HepG2 (cell line): ENCODE data around the gene CCDC142. TPM values are rescaled to one million over a fixed set of nuclear protein-coding genes. Genes with fewer than 3 reads are reported as not detected.

Experiments used
- AGO1 ChIP-seq: fragments of 200-400 bp; formaldehyde crosslinking; IDR thresholded peaks from 2 replicates; pipeline ENCODE4 v1.6.1; 2017; ENCODE audit warnings: mild to moderate bottlenecking, low read depth, low read length, moderate library complexity; ENCODE audit not compliant: poor library complexity, severe bottlenecking
- ATRX ChIP-seq: sonication (generic); formaldehyde crosslinking; IDR thresholded peaks from 2 replicates; pipeline ENCODE4 v1.4.0; 2020; ENCODE audit warnings: missing genetic modification reagents, borderline replicate concordance
- FOSL1 ChIP-seq: sonication (generic); formaldehyde crosslinking; IDR thresholded peaks from 2 replicates; pipeline ENCODE4 v1.9.0; 2021; ENCODE audit warnings: missing genetic modification reagents, borderline replicate concordance
- HHEX ChIP-seq: IDR thresholded peaks from 2 replicates; pipeline ENCODE4 v1.6.1; 2016; ENCODE audit warnings: control low read depth
- ISX ChIP-seq: sonication (generic); formaldehyde crosslinking; conservative IDR thresholded peaks from 2 replicates; pipeline ENCODE4 v1.5.0; 2020; ENCODE audit warnings: missing genetic modification reagents
- MYNN ChIP-seq: sonication (generic); formaldehyde crosslinking; IDR thresholded peaks from 2 replicates; pipeline ENCODE4 v1.4.0; 2020; ENCODE audit warnings: mild to moderate bottlenecking, low read depth, missing genetic modification reagents
- NCOR1 ChIP-seq: fragments of 200-600 bp; sonication (generic); IDR thresholded peaks from 2 replicates; pipeline ENCODE4 v1.7.0; 2017; ENCODE audit warnings: antibody characterized with exemption, low read length, borderline replicate concordance
- NRL ChIP-seq: sonication (generic); formaldehyde crosslinking; IDR thresholded peaks from 2 replicates; pipeline ENCODE4 v1.5.0; 2020; ENCODE audit warnings: missing genetic modification reagents, mild to moderate bottlenecking, moderate library complexity, borderline replicate concordance
- RARA ChIP-seq: IDR thresholded peaks from 2 replicates; pipeline ENCODE4 v1.6.1; 2016; ENCODE audit warnings: missing genetic modification reagents, missing compliant biosample characterization
- RARG ChIP-seq: sonication (generic); formaldehyde crosslinking; IDR thresholded peaks from 2 replicates; pipeline ENCODE4 v1.4.0; 2020; ENCODE audit warnings: low read depth, mild to moderate bottlenecking, missing genetic modification reagents
- SAFB2 ChIP-seq: sonication (generic); formaldehyde crosslinking; IDR thresholded peaks from 2 replicates; pipeline ENCODE4 v1.5.1; 2020; ENCODE audit warnings: missing genetic modification reagents, low read depth, mild to moderate bottlenecking, borderline replicate concordance
- SOX13 ChIP-seq, 3 experiments: fragments of 450-650 bp in 1 of 3; sonication (generic) in 1 of 3; formaldehyde crosslinking in 1 of 3; IDR thresholded peaks in 2 of 3; conservative IDR thresholded peaks in 1 of 3; 2 replicates each; pipeline versions ENCODE4 v1.5.0 to v1.6.1; 2016 to 2020; ENCODE audit warnings: antibody characterized with exemption in 1 of 3, mild to moderate bottlenecking in 1 of 3, missing compliant biosample characterization in 1 of 3, missing genetic modification reagents in 1 of 3, moderate library complexity in 1 of 3
- TCF7L2 ChIP-seq: IDR thresholded peaks from 2 replicates; pipeline ENCODE4 v1.6.1; 2011; ENCODE audit warnings: mild to moderate bottlenecking, low read depth, low read length, moderate library complexity
- U2AF2 ChIP-seq: fragments of 200-400 bp; formaldehyde crosslinking; IDR thresholded peaks from 2 replicates; pipeline ENCODE4 v1.6.1; 2017; ENCODE audit warnings: low read depth, mild to moderate bottlenecking, low read length
- ZBTB21 ChIP-seq: sonication (generic); formaldehyde crosslinking; IDR thresholded peaks from 2 replicates; pipeline ENCODE4 v1.4.0; 2020; ENCODE audit warnings: missing genetic modification reagents
- ZFP90 ChIP-seq: sonication (generic); formaldehyde crosslinking; IDR thresholded peaks from 2 replicates; pipeline ENCODE4 v1.8.0; 2022; ENCODE audit warnings: missing genetic modification reagents, mild to moderate bottlenecking, inconsistent platforms, borderline replicate concordance
- ZNF343 ChIP-seq: sonication (generic); formaldehyde crosslinking; IDR thresholded peaks from 2 replicates; pipeline ENCODE4 v1.4.0; 2020; ENCODE audit warnings: mild to moderate bottlenecking, missing genetic modification reagents
- ZNF577 ChIP-seq: sonication (generic); formaldehyde crosslinking; IDR thresholded peaks from 2 replicates; pipeline ENCODE4 v1.4.0; 2020; ENCODE audit warnings: mild to moderate bottlenecking, low read depth, missing genetic modification reagents, borderline replicate concordance
- ZNF850 ChIP-seq: sonication (generic); formaldehyde crosslinking; conservative IDR thresholded peaks from 2 replicates; pipeline ENCODE4 v1.9.0; 2021; ENCODE audit warnings: mild to moderate bottlenecking, missing genetic modification reagents
- polyA plus RNA-seq, 8 experiments: library from polyadenylated mRNA; depleted of rRNA in 3 of 8; stranded (reverse) in 7 of 8; unstranded in 1 of 8; fragments of >200 nt; fragmentation: Illumina TruSeq in 4 of 8; extraction: Trizol in 4 of 8; gene quantifications; 2 replicates each; pipeline versions ENCODE4 v1.2.1 to v1.2.3, GENCODE V29; 2011 to 2016; ENCODE audit warnings: low read depth in 4 of 8, missing spikeins in 1 of 8, mixed read lengths in 1 of 8; ENCODE audit not compliant: insufficient read depth in 1 of 8
- total RNA-seq, 5 experiments: library from RNA; depleted of rRNA; stranded (reverse); fragments of >200 nt; fragmentation: Illumina TruSeq; extraction: Trizol; gene quantifications; 2 replicates each; pipeline ENCODE4 v1.2.3, GENCODE V29; 2016; ENCODE audit warnings: low read depth in 1 of 5
- TF ChIP-seq, protein P1 (sequence below): sonication (generic); formaldehyde crosslinking; IDR thresholded peaks from 2 replicates; pipeline ENCODE4 v1.5.0; 2020; ENCODE audit warnings: mild to moderate bottlenecking, missing genetic modification reagents, moderate library complexity
- TF ChIP-seq, protein P2 (sequence below): sonication (generic); formaldehyde crosslinking; IDR thresholded peaks from 2 replicates; pipeline ENCODE4 v1.4.0; 2020; ENCODE audit warnings: missing genetic modification reagents, borderline replicate concordance
- TF ChIP-seq, protein P3 (sequence below): sonication (generic); formaldehyde crosslinking; IDR thresholded peaks from 2 replicates; pipeline ENCODE4 v1.5.1; 2020; ENCODE audit warnings: mild to moderate bottlenecking, missing genetic modification reagents

Gene CCDC142
- total and polyA plus RNA-seq, 2 of the 13 experiments (the other 11 are each of a cell fraction or from before 2014, with no cell fraction given): 14.7 to 30.4 TPM

DNA sequence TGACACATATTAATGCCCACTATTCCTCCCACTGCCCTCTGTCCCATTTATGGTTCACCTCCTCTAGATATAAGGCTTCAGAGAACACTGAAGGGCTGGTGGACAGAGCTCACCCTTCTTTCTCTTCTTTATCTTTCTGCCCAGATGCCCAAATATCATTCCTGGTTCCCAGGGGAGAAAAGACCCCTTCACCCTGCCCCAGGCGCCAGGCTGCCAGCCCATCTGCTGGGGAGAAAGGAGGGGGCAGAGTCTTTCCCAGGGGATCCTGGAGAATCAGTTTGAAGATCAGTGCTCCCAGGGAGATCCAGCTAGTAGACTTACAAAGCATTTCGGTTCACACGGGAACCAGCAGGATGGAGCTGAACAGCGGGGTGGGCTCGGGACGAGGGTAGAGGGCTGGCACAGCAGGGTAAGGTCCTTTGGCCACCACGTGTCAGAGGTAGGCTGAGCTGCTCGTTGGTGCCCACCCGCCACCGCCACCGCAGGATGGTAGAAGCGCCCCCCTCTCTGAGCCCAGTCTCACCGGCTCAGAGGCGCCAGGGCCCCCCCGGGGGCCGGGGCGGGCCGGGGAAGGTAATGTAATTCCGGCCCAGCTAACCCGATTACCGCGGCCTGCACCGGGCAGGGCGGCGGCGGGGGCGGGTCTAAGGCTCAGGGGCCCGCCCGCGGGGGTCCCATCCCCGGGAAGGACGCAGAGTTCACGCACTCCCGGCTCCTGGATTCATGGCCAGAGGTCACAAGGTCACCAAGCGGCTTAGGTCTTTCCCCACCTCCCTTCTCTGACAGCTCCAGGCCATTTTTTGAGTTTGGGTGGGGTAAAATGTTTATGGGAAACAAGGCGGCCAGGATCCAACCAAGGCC lies 30.2 kb upstream of the CCDC142 start (continued):
- TF ChIP-seq, protein P1, sequence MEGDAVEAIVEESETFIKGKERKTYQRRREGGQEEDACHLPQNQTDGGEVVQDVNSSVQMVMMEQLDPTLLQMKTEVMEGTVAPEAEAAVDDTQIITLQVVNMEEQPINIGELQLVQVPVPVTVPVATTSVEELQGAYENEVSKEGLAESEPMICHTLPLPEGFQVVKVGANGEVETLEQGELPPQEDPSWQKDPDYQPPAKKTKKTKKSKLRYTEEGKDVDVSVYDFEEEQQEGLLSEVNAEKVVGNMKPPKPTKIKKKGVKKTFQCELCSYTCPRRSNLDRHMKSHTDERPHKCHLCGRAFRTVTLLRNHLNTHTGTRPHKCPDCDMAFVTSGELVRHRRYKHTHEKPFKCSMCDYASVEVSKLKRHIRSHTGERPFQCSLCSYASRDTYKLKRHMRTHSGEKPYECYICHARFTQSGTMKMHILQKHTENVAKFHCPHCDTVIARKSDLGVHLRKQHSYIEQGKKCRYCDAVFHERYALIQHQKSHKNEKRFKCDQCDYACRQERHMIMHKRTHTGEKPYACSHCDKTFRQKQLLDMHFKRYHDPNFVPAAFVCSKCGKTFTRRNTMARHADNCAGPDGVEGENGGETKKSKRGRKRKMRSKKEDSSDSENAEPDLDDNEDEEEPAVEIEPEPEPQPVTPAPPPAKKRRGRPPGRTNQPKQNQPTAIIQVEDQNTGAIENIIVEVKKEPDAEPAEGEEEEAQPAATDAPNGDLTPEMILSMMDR: no peak
- TF ChIP-seq ZNF343 (CRISPR knock-in tag): no peak
- no peak for TF ChIP-seq ZBTB21 (CRISPR knock-in tag)
- no peak for TF ChIP-seq ISX (CRISPR knock-in tag)
- peak; percentile 87 for TF ChIP-seq AGO1
- TF ChIP-seq U2AF2: no peak
- no peak for TF ChIP-seq ZNF850 (CRISPR knock-in tag)
- TF ChIP-seq, protein P2, sequence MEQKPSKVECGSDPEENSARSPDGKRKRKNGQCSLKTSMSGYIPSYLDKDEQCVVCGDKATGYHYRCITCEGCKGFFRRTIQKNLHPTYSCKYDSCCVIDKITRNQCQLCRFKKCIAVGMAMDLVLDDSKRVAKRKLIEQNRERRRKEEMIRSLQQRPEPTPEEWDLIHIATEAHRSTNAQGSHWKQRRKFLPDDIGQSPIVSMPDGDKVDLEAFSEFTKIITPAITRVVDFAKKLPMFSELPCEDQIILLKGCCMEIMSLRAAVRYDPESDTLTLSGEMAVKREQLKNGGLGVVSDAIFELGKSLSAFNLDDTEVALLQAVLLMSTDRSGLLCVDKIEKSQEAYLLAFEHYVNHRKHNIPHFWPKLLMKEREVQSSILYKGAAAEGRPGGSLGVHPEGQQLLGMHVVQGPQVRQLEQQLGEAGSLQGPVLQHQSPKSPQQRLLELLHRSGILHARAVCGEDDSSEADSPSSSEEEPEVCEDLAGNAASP (CRISPR knock-in tag): no peak
- TF ChIP-seq, protein P3, sequence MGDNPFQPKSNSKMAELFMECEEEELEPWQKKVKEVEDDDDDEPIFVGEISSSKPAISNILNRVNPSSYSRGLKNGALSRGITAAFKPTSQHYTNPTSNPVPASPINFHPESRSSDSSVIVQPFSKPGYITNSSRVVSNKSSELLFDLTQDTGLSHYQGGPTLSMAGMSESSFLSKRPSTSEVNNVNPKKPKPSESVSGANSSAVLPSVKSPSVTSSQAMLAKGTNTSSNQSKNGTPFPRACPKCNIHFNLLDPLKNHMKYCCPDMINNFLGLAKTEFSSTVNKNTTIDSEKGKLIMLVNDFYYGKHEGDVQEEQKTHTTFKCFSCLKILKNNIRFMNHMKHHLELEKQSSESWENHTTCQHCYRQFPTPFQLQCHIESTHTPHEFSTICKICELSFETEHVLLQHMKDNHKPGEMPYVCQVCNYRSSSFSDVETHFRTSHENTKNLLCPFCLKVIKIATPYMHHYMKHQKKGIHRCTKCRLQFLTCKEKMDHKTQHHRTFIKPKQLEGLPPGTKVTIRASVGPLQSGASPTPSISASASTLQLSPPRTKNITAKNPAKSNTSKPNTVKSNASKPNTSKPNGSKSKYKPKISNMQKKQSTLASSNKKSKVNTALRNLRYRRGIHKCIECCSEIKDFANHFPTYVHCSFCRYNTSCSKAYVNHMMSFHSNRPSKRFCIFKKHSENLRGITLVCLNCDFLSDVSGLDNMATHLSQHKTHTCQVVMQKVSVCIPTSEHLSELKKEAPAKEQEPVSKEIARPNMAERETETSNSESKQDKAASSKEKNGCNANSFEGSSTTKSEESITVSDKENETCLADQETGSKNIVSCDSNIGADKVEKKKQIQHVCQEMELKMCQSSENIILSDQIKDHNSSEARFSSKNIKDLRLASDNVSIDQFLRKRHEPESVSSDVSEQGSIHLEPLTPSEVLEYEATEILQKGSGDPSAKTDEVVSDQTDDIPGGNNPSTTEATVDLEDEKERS (CRISPR knock-in tag): peak; percentile 74
- no peak for TF ChIP-seq SOX13 (IDR thresholded peaks at IDR 0.05)
- TF ChIP-seq SOX13 (CRISPR knock-in tag; conservative IDR thresholded peaks at IDR 0.05 in 1 of 2, IDR thresholded peaks at IDR 0.05 in 1 of 2): no peak
- TF ChIP-seq ZNF577 (CRISPR knock-in tag): no peak
- TF ChIP-seq NCOR1: no peak
- peak; percentile 52; the same call in 1 of the 2 replicates for TF ChIP-seq NRL (CRISPR knock-in tag)
- TF ChIP-seq HHEX (CRISPR knock-in tag): no peak
- no peak for TF ChIP-seq FOSL1 (CRISPR knock-in tag)
- TF ChIP-seq RARA: peak; percentile 73
- no peak for TF ChIP-seq SAFB2 (CRISPR knock-in tag)
- TF ChIP-seq ZFP90: no peak
- no peak for TF ChIP-seq ATRX (CRISPR knock-in tag)
- no peak for TF ChIP-seq RARG (CRISPR knock-in tag)
- no peak for TF ChIP-seq TCF7L2
- no peak for TF ChIP-seq MYNN (CRISPR knock-in tag)
